ENCODE data around the gene CELF4.

DNA sequence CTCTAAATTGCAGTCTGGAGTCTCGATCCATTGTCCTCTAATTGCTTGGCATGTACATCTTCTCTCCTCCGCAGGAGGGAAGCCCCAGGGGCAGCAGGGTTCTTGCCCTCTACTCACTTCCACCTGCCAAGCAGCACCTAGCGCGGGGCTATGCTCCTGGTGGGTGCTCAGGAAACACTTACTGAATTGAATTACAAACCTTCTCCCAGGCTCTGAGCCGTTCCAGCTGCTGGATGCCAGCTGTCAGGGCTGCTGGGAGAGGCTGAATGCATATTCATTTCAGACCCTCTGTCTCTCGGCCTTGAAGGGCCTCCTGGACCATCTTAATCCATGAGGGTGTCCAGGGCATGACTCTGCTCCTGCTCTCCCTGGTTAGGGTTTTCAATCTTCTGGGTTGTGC, 94.0 kb downstream of the CELF4 start:
- no peak for TF ChIP-seq CHD2 (IDR thresholded peaks at IDR 0.05; ENCODE audit: borderline replicate concordance, low read depth, low read length)
- no peak for TF ChIP-seq TAF1 (IDR thresholded peaks at IDR 0.05; ENCODE audit: borderline replicate concordance, low read depth, low read length)
- TF ChIP-seq, protein P1, sequence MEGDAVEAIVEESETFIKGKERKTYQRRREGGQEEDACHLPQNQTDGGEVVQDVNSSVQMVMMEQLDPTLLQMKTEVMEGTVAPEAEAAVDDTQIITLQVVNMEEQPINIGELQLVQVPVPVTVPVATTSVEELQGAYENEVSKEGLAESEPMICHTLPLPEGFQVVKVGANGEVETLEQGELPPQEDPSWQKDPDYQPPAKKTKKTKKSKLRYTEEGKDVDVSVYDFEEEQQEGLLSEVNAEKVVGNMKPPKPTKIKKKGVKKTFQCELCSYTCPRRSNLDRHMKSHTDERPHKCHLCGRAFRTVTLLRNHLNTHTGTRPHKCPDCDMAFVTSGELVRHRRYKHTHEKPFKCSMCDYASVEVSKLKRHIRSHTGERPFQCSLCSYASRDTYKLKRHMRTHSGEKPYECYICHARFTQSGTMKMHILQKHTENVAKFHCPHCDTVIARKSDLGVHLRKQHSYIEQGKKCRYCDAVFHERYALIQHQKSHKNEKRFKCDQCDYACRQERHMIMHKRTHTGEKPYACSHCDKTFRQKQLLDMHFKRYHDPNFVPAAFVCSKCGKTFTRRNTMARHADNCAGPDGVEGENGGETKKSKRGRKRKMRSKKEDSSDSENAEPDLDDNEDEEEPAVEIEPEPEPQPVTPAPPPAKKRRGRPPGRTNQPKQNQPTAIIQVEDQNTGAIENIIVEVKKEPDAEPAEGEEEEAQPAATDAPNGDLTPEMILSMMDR (IDR thresholded peaks at IDR 0.05 in 2 of 3, conservative IDR thresholded peaks at IDR 0.05 in 1 of 3; ENCODE audit: control insufficient read depth in 2 of 3, extremely low read depth in 1 of 3, insufficient read depth in 1 of 3, low read depth in 3 of 3, low read length in 3 of 3), result no peak
- TF ChIP-seq POLR2AphosphoS5 (IDR thresholded peaks at IDR 0.05; ENCODE audit: low read length), result no peak

Measured in GM12878 (cell line).